ENCODE data around the gene ENTREP1. TPM values are rescaled to one million over a fixed set of nuclear protein-coding genes. Genes with fewer than 3 reads are reported as not detected.
"Not testable (repeated sequence)": the region's sequence is repeated elsewhere in the genome, so short reads cannot be mapped to it uniquely, and the experiment has no call there.

Gene ENTREP1
- total RNA-seq, 4 donors from 2014 or later: 88.1 to 127 (median 117) TPM

GRCh38 chr9:69396759-69397158 lies 71.7 kb downstream of the ENTREP1 start:
- DNase-seq: no peak
- Histone ChIP-seq H3K4me1 (peaks cover 0 to 18% of the 10 kb centered on the region in 2 donors), H3K9me3 (no peaks in the 10 kb centered on the region), H3K4me3 (replicated peaks in 1 of 3) (no peak overlapping the region), H3K36me3 (peaks cover 10 to 13% of the 10 kb centered on the region in 2 donors), H3K27me3 (no peaks in the 10 kb centered on the region), H3K27ac (no peak overlapping the region)
- TF ChIP-seq POLR2A (IDR thresholded peaks at IDR 0.05) (no peak), CTCF (IDR thresholded peaks at IDR 0.05) (no peak)
- intact Hi-C loops (cut with DNase I): no loop called here
- 90 to 93% methylated on average over 2 of the region's 2 CpGs for WGBS, 2 donors

- no peak overlapping the region for H3K27ac ChIP-seq
- no peak for DNase-seq
- intact Hi-C loops (cut with DNase I): no loop called here
- H3K4me1 ChIP-seq: peaks cover 0 to 14% of the 10 kb centered on the region in 2 donors
- TF ChIP-seq CTCF (IDR thresholded peaks at IDR 0.05) (no peak), POLR2A (IDR thresholded peaks at IDR 0.05) (no peak)
- H3K9me3 ChIP-seq: no peaks in the 10 kb centered on the region
- H3K4me3 ChIP-seq (replicated peaks in 1 of 3): no peak overlapping the region
- 68 to 70% methylated on average over 12 of the region's 12 CpGs for WGBS, 2 donors
- peaks cover 4 to 5% of the 10 kb centered on the region in 2 donors for H3K36me3 ChIP-seq
- no peaks in the 10 kb centered on the region for H3K27me3 ChIP-seq
These were observed 72.6 kb downstream of the ENTREP1 start for GRCh38 chr9:69397384-69398214.

- Histone ChIP-seq H3K27ac (no peak overlapping the region), H3K4me1 (peaks cover 0 to 5% of the 10 kb centered on the region in 2 donors), H3K9me3 (no peaks in the 10 kb centered on the region), H3K36me3 (no peaks in the 10 kb centered on the region), H3K4me3 (replicated peaks in 1 of 3) (no peak overlapping the region), H3K27me3 (no peaks in the 10 kb centered on the region)
- no peak for DNase-seq
- 82 to 93% methylated on average over 1 of the region's 1 CpG for WGBS, 2 donors
- intact Hi-C loops (cut with DNase I): no loop called here
- TF ChIP-seq POLR2A (IDR thresholded peaks at IDR 0.05): no peak
- no peak for TF ChIP-seq CTCF (IDR thresholded peaks at IDR 0.05)
These were observed 75.5 kb downstream of the ENTREP1 start for GRCh38 chr9:69400470-69400869.

GRCh38 chr9:69409936-69410335 lies 84.9 kb downstream of the ENTREP1 start:
- H3K4me1 ChIP-seq; H3K4me3 ChIP-seq (replicated peaks in 1 of 3); H3K9me3 ChIP-seq; H3K27me3 ChIP-seq; H3K27ac ChIP-seq; intact Hi-C loops (cut with DNase I); DNase-seq; H3K36me3 ChIP-seq: not testable (repeated sequence)
- 95 to 98% methylated on average over 6 of the region's 6 CpGs for WGBS, 2 donors

GRCh38 chr9:69411246-69411645 lies 86.2 kb downstream of the ENTREP1 start:
- Histone ChIP-seq H3K4me1 (peaks cover 4 to 6% of the 10 kb centered on the region in 2 donors), H3K27me3 (no peaks in the 10 kb centered on the region), H3K9me3 (no peaks in the 10 kb centered on the region), H3K27ac (no peak overlapping the region), H3K4me3 (replicated peaks in 1 of 3) (no peak overlapping the region), H3K36me3 (no peaks in the 10 kb centered on the region)
- no peak for TF ChIP-seq POLR2A (IDR thresholded peaks at IDR 0.05)
- no peak for TF ChIP-seq CTCF (IDR thresholded peaks at IDR 0.05)
- intact Hi-C loops (cut with DNase I): no loop called here
- WGBS, 2 donors: 95 to 97% methylated on average over 3 of the region's 3 CpGs
- no peak for DNase-seq
